HUDEP-2 (cell line): ENCODE measurements around the gene TMEM26.
A peak's percentile ranks its signal among the peaks of the same experiment; 100 is the strongest.

Experiments
- DNase-seq, 76 experiments: peaks; one replicate each; lab custom pipeline; 2025; ENCODE audit not compliant: unreplicated experiment in 76 of 76; lab: John Stamatoyannopoulos, UW

Gene TMEM26

GRCh38 chr10:61452655-61453641, at the start of gene TMEM26:
TSS of gene TMEM26 (minus strand) at chr10:61453381. CDS start at chr10:61453081, 300 bp downstream.
- no peak for DNase-seq

GRCh38 chr10:61500460-61500859, 47.3 kb upstream of the TMEM26 start:
- DNase-seq, result no peak

GRCh38 chr10:61492364-61492995, 39.3 kb upstream of the TMEM26 start:
- no peak for DNase-seq

GRCh38 chr10:61487506-61487905, 34.3 kb upstream of the TMEM26 start:
- no peak for DNase-seq

GRCh38 chr10:61486738-61487396, 33.7 kb upstream of the TMEM26 start:
- DNase-seq, result no peak

GRCh38 chr10:61486251-61486650, 33.1 kb upstream of the TMEM26 start:
- DNase-seq, result no peak

GRCh38 chr10:61481597-61481996, 28.4 kb upstream of the TMEM26 start:
- no peak for DNase-seq

- no peak for DNase-seq
Observed at GRCh38 chr10:61480208-61480607, 27.0 kb upstream of the TMEM26 start.

GRCh38 chr10:61478621-61479312, 25.6 kb upstream of the TMEM26 start:
- DNase-seq, result no peak

GRCh38 chr10:61477451-61477850, 24.3 kb upstream of the TMEM26 start:
- DNase-seq, result no peak

GRCh38 chr10:61476529-61476928, 23.3 kb upstream of the TMEM26 start:
- no peak for DNase-seq

- DNase-seq, result no peak
Observed at GRCh38 chr10:61475449-61475873, 22.3 kb upstream of the TMEM26 start.

- no peak for DNase-seq
Observed at GRCh38 chr10:61472090-61472674, 19.0 kb upstream of the TMEM26 start.

- DNase-seq, result no peak
Observed at GRCh38 chr10:61471491-61471890, 18.3 kb upstream of the TMEM26 start.

GRCh38 chr10:61470740-61471139, 17.6 kb upstream of the TMEM26 start:
- DNase-seq, result no peak

GRCh38 chr10:61465901-61466632, 12.9 kb upstream of the TMEM26 start:
- peak in 1 of 76 experiments; percentile 1 for DNase-seq

GRCh38 chr10:61465171-61465496, 12.0 kb upstream of the TMEM26 start:
- DNase-seq, result no peak

GRCh38 chr10:61464461-61465170, 11.4 kb upstream of the TMEM26 start:
- no peak for DNase-seq
